ENCODE measurements around the gene CAMTA1.

DNA sequence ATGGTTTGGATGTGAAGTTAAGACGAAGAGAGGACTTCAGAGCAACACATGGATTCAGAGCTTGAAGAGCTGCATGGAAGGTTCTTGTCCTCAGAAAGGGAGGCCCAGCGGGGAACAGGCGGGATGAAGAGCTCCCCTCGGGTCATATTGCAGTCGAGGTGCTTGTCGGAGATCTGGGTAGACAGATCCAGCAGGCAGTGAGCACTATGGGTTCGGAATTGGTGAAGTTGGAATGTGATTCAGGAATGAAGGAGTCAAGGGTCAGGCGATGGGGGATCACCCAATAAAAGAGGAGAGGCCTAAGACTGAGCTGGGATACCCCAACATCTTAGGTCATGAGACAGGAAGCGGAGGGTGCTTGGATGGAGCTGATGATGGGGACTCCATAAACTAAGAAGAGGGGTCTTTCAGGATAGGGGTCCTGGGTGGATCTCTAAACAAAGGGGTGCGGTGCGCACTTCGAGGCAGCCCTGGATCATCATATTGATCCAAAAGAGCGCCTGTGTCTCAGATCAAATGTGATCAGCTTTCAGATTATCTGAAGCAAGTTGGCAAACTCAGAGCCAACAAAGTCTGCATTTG is 809.6 kb downstream of the CAMTA1 start:
- TF ChIP-seq ZNF431 (CRISPR knock-in tag; IDR thresholded peaks at IDR 0.05), result no peak
- no peak for TF ChIP-seq ZNF668 (CRISPR knock-in tag; IDR thresholded peaks at IDR 0.05)
- TF ChIP-seq ZNF311 (CRISPR knock-in tag; IDR thresholded peaks at IDR 0.05), result no peak
- no peak for TF ChIP-seq MYNN (IDR thresholded peaks at IDR 0.05)
- TF ChIP-seq MYNN (CRISPR knock-in tag; IDR thresholded peaks at IDR 0.05), result no peak
- no peak for TF ChIP-seq RAD21 (CRISPR knock-in tag; conservative IDR thresholded peaks at IDR 0.05 in 1 of 2, IDR thresholded peaks at IDR 0.05 in 1 of 2)
- TF ChIP-seq, protein P1, sequence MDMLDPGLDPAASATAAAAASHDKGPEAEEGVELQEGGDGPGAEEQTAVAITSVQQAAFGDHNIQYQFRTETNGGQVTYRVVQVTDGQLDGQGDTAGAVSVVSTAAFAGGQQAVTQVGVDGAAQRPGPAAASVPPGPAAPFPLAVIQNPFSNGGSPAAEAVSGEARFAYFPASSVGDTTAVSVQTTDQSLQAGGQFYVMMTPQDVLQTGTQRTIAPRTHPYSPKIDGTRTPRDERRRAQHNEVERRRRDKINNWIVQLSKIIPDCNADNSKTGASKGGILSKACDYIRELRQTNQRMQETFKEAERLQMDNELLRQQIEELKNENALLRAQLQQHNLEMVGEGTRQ (CRISPR knock-in tag; IDR thresholded peaks at IDR 0.05), result no peak
- TF ChIP-seq, protein P2, sequence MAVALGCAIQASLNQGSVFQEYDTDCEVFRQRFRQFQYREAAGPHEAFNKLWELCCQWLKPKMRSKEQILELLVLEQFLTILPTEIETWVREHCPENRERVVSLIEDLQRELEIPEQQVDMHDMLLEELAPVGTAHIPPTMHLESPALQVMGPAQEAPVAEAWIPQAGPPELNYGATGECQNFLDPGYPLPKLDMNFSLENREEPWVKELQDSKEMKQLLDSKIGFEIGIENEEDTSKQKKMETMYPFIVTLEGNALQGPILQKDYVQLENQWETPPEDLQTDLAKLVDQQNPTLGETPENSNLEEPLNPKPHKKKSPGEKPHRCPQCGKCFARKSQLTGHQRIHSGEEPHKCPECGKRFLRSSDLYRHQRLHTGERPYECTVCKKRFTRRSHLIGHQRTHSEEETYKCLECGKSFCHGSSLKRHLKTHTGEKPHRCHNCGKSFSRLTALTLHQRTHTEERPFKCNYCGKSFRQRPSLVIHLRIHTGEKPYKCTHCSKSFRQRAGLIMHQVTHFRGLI (CRISPR knock-in tag; IDR thresholded peaks at IDR 0.05), result no peak
- TF ChIP-seq, protein P3, sequence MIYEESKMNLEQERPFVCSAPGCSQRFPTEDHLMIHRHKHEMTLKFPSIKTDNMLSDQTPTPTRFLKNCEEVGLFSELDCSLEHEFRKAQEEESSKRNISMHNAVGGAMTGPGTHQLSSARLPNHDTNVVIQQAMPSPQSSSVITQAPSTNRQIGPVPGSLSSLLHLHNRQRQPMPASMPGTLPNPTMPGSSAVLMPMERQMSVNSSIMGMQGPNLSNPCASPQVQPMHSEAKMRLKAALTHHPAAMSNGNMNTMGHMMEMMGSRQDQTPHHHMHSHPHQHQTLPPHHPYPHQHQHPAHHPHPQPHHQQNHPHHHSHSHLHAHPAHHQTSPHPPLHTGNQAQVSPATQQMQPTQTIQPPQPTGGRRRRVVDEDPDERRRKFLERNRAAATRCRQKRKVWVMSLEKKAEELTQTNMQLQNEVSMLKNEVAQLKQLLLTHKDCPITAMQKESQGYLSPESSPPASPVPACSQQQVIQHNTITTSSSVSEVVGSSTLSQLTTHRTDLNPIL (CRISPR knock-in tag; IDR thresholded peaks at IDR 0.05), result no peak
- TF ChIP-seq, protein P4, sequence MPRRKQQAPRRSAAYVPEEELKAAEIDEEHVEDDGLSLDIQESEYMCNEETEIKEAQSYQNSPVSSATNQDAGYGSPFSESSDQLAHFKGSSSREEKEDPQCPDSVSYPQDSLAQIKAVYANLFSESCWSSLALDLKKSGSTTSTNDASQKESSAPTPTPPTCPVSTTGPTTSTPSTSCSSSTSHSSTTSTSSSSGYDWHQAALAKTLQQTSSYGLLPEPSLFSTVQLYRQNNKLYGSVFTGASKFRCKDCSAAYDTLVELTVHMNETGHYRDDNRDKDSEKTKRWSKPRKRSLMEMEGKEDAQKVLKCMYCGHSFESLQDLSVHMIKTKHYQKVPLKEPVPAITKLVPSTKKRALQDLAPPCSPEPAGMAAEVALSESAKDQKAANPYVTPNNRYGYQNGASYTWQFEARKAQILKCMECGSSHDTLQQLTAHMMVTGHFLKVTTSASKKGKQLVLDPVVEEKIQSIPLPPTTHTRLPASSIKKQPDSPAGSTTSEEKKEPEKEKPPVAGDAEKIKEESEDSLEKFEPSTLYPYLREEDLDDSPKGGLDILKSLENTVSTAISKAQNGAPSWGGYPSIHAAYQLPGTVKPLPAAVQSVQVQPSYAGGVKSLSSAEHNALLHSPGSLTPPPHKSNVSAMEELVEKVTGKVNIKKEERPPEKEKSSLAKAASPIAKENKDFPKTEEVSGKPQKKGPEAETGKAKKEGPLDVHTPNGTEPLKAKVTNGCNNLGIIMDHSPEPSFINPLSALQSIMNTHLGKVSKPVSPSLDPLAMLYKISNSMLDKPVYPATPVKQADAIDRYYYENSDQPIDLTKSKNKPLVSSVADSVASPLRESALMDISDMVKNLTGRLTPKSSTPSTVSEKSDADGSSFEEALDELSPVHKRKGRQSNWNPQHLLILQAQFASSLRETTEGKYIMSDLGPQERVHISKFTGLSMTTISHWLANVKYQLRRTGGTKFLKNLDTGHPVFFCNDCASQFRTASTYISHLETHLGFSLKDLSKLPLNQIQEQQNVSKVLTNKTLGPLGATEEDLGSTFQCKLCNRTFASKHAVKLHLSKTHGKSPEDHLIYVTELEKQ (CRISPR knock-in tag; IDR thresholded peaks at IDR 0.05), result no peak
- no peak for TF ChIP-seq YY1 (IDR thresholded peaks at IDR 0.05; ENCODE audit: borderline replicate concordance in 1 of 3, control insufficient read depth in 1 of 3, extremely low read depth in 1 of 3, insufficient read depth in 3 of 3, insufficient read length in 1 of 3, insufficient replicate concordance in 2 of 3, low read depth in 1 of 3, low read length in 2 of 3)
- no peak for TF ChIP-seq CBX8 (IDR thresholded peaks at IDR 0.05; ENCODE audit: borderline replicate concordance, extremely low read depth, low read depth, low read length, poor library complexity, severe bottlenecking)
